ENCODE data around the gene KEAP1.
A peak's percentile ranks its signal among the peaks of the same experiment; 100 is the strongest.

KEAP1 gene

GRCh38 chr19:10548746-10549276 lies 45.7 kb upstream of the KEAP1 start:
- TF ChIP-seq POLR2A (IDR thresholded peaks at IDR 0.05; ENCODE audit: extremely low read depth, insufficient read length) (no peak), MYC (IDR thresholded peaks at IDR 0.05; ENCODE audit: low read depth, low read length) (no peak), CTCF (IDR thresholded peaks at IDR 0.05; ENCODE audit: low read depth, low read length) (no peak), MAX (IDR thresholded peaks at IDR 0.05; ENCODE audit: low read depth, low read length) (no peak)
- DNase-seq (ENCODE audit: low read depth): no peak
- H3K4me3 ChIP-seq (ENCODE audit: low read depth, low read length): no peak overlapping the region

- no peak for TF ChIP-seq MAX (IDR thresholded peaks at IDR 0.05; ENCODE audit: low read depth, low read length)
- no peak for TF ChIP-seq POLR2A (IDR thresholded peaks at IDR 0.05; ENCODE audit: extremely low read depth, insufficient read length)
- DNase-seq (ENCODE audit: low read depth): no peak
- no peak overlapping the region for H3K4me3 ChIP-seq (ENCODE audit: low read depth, low read length)
Measured at GRCh38 chr19:10546817-10547216, 43.7 kb upstream of the KEAP1 start.

GRCh38 chr19:10544753-10545251 lies 41.6 kb upstream of the KEAP1 start:
- DNase-seq (ENCODE audit: low read depth): peak; percentile 58
- no peak for TF ChIP-seq MYC (IDR thresholded peaks at IDR 0.05; ENCODE audit: low read depth, low read length)
- TF ChIP-seq CTCF (IDR thresholded peaks at IDR 0.05; ENCODE audit: low read depth, low read length): no peak
- no peak for TF ChIP-seq POLR2A (IDR thresholded peaks at IDR 0.05; ENCODE audit: extremely low read depth, insufficient read length)
- TF ChIP-seq MAX (IDR thresholded peaks at IDR 0.05; ENCODE audit: low read depth, low read length): no peak
- peak overlapping the region; percentile 91 for H3K4me3 ChIP-seq (ENCODE audit: low read depth, low read length)

- peak overlapping the region; percentile 91 for H3K4me3 ChIP-seq (ENCODE audit: low read depth, low read length)
- DNase-seq (ENCODE audit: low read depth): peak; percentile 65
- TF ChIP-seq MYC (IDR thresholded peaks at IDR 0.05; ENCODE audit: low read depth, low read length) (peak; percentile 29; the same call in 1 of the 2 replicates), MAX (IDR thresholded peaks at IDR 0.05; ENCODE audit: low read depth, low read length) (no peak)
Measured at GRCh38 chr19:10544242-10544752, 41.1 kb upstream of the KEAP1 start.

- H3K4me3 ChIP-seq (ENCODE audit: low read depth, low read length): peak within 1 kb of the TSS; percentile 91
- TF ChIP-seq MAX (IDR thresholded peaks at IDR 0.05; ENCODE audit: low read depth, low read length) (no peak), CTCF (IDR thresholded peaks at IDR 0.05; ENCODE audit: low read depth, low read length) (no peak), MYC (IDR thresholded peaks at IDR 0.05; ENCODE audit: low read depth, low read length) (no peak; the same call in 1 of the 2 replicates), POLR2A (IDR thresholded peaks at IDR 0.05; ENCODE audit: extremely low read depth, insufficient read length) (peak; percentile 98)
- DNase-seq (ENCODE audit: low read depth): peak; percentile 96
Measured at GRCh38 chr19:10543420-10544241, 40.5 kb upstream of the KEAP1 start, which contains the start of gene ATG4D. ATG4D (plus strand) TSS chr19:10543904; CDS start chr19:10544091, 187 bp downstream.

GRCh38 chr19:10543059-10543419 lies 39.9 kb upstream of the KEAP1 start:
- TF ChIP-seq MAX (IDR thresholded peaks at IDR 0.05; ENCODE audit: low read depth, low read length) (no peak), MYC (IDR thresholded peaks at IDR 0.05; ENCODE audit: low read depth, low read length) (no peak), CTCF (IDR thresholded peaks at IDR 0.05; ENCODE audit: low read depth, low read length) (no peak), POLR2A (IDR thresholded peaks at IDR 0.05; ENCODE audit: extremely low read depth, insufficient read length) (no peak)
- peak overlapping the region; percentile 40 for H3K4me3 ChIP-seq (ENCODE audit: low read depth, low read length)
- DNase-seq (ENCODE audit: low read depth): peak; percentile 37

Measured in NB4 (cell line).